ENCODE results near the gene MRPS22.

Gene MRPS22

GRCh38 chr3:139355891-139356290 is 12.1 kb downstream of the MRPS22 start:
- in situ Hi-C loops (cut with HindIII; ENCODE audit: low sequenced_read_pairs), result no loop called here
- H3K4me3 ChIP-seq (ENCODE audit: low read depth, low read length), result no peak overlapping the region
- DNase-seq (ENCODE audit: low read depth, low spot score), result no peak
- no peak for TF ChIP-seq CTCF (IDR thresholded peaks at IDR 0.05; ENCODE audit: low read depth, low read length)

- in situ Hi-C loops (cut with HindIII; ENCODE audit: low sequenced_read_pairs), result no loop called here
- no peak for TF ChIP-seq CTCF (IDR thresholded peaks at IDR 0.05; ENCODE audit: low read depth, low read length)
- no peak overlapping the region for H3K4me3 ChIP-seq (ENCODE audit: low read depth, low read length)
- no peak for DNase-seq (ENCODE audit: low read depth, low spot score)
Observed at GRCh38 chr3:139357899-139358298, 14.1 kb downstream of the MRPS22 start.

- in situ Hi-C loops (cut with HindIII; ENCODE audit: low sequenced_read_pairs), result no loop called here
- TF ChIP-seq CTCF (IDR thresholded peaks at IDR 0.05; ENCODE audit: low read depth, low read length), result no peak
- no peak for DNase-seq (ENCODE audit: low read depth, low spot score)
- H3K4me3 ChIP-seq (ENCODE audit: low read depth, low read length), result no peak overlapping the region
Observed at GRCh38 chr3:139358841-139359562, 15.2 kb downstream of the MRPS22 start.

GRCh38 chr3:139361276-139361675 is 17.5 kb downstream of the MRPS22 start:
- DNase-seq (ENCODE audit: low read depth, low spot score), result no peak
- no peak for TF ChIP-seq CTCF (IDR thresholded peaks at IDR 0.05; ENCODE audit: low read depth, low read length)
- in situ Hi-C loops (cut with HindIII; ENCODE audit: low sequenced_read_pairs), result no loop called here
- H3K4me3 ChIP-seq (ENCODE audit: low read depth, low read length), result no peak overlapping the region

GRCh38 chr3:139364549-139364948 is 20.7 kb downstream of the MRPS22 start:
- no peak for DNase-seq (ENCODE audit: low read depth, low spot score)
- in situ Hi-C loops (cut with HindIII; ENCODE audit: low sequenced_read_pairs), result no loop called here
- no peak overlapping the region for H3K4me3 ChIP-seq (ENCODE audit: low read depth, low read length)
- no peak for TF ChIP-seq CTCF (IDR thresholded peaks at IDR 0.05; ENCODE audit: low read depth, low read length)

- in situ Hi-C loops (cut with HindIII; ENCODE audit: low sequenced_read_pairs), result no loop called here
- H3K4me3 ChIP-seq (ENCODE audit: low read depth, low read length), result no peak overlapping the region
- no peak for TF ChIP-seq CTCF (IDR thresholded peaks at IDR 0.05; ENCODE audit: low read depth, low read length)
- no peak for DNase-seq (ENCODE audit: low read depth, low spot score)
Observed at GRCh38 chr3:139374099-139374498, 30.3 kb downstream of the MRPS22 start.

All from astrocyte of the spinal cord (primary cell).